ENCODE results near the gene TLCD4.
"Not testable (repeated sequence)": the region's sequence is repeated elsewhere in the genome, so short reads cannot be mapped to it uniquely, and the experiment has no call there.

TLCD4 gene

DNA sequence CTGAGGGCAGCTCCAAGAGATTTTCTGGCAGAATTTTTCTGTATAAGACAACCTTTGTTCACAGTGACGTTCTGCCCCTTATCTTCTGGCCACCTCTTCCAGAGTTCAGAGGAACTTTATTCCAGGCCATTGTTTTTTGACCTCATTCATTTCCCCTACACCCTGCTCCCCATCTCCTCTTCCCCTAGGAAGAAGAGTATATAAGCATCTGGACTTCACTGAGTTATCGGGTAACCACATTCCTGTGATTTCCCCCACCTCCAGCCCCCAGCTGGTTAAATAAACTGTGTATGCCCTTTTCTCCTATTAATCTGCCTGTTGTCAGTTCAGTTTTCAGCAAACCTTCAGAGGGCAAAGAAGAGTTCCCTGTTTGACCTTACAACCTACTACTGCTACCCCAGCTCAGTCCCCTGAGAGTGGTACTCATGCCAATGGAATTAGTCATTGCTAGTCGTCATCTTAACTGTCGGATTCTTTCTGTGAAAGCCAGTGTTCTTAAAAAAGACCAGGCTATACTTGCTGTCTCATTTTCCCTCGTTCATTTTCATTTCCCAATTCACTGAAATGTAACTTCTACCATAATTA is 30.1 kb upstream of the TLCD4 start:
- no peaks in the 10 kb centered on the region for H3K9me3 Mint-ChIP-seq (ENCODE audit: low read depth)
- H3K27ac Mint-ChIP-seq, result no peak overlapping the region
- H3K4me3 Mint-ChIP-seq, result no peak overlapping the region
- H3K27me3 Mint-ChIP-seq, result peaks cover 3% of the 10 kb centered on the region
- no peaks in the 10 kb centered on the region for H3K4me1 Mint-ChIP-seq (ENCODE audit: low read depth)
- no peaks in the 10 kb centered on the region for H3K36me3 Mint-ChIP-seq

- Mint-ChIP-seq H3K36me3 (no peaks in the 10 kb centered on the region), H3K4me1 (ENCODE audit: low read depth) (no peaks in the 10 kb centered on the region), H3K9me3 (ENCODE audit: low read depth) (no peaks in the 10 kb centered on the region), H3K27me3 (peaks cover 3% of the 10 kb centered on the region), H3K27ac (no peak overlapping the region), H3K4me3 (no peak overlapping the region)
Measured at GRCh38 chr1:95088303-95088702, 28.9 kb upstream of the TLCD4 start.

DNA sequence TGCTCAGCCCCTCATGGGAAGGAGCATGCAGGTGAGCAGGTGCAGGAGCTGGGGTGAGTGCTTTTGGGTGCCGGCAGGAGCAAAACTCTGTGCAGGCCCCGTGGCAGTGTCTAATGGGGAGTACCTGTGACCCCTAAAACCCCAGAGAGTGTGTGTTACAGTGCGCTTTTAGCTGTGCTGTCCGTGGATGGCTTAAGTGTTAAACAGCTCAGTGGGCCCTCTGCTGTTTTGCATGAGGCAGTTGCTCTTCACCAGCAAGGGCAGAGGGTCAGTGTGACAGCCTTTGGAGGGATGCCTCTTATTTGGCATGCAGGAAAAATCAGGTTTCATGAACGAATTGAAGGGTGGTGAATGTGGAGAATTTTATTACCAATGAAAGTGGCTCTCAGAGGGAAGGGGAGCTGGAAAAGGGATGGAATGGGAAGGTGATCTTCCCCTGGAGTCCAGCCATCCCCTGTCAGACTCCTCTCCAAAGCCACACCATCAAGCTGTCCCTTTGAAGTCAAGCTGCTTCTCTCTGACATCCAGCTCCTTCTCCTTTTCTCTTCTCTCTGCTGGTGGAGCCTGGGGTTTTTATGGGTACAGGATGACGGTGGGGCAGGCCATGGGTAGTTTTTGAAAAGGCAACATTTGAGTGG is 27.4 kb upstream of the TLCD4 start:
- Mint-ChIP-seq H3K4me3 (no peak overlapping the region), H3K9me3 (ENCODE audit: low read depth) (no peaks in the 10 kb centered on the region), H3K27me3 (peaks cover 3% of the 10 kb centered on the region), H3K27ac (no peak overlapping the region), H3K4me1 (ENCODE audit: low read depth) (no peaks in the 10 kb centered on the region), H3K36me3 (no peaks in the 10 kb centered on the region)

GRCh38 chr1:95091290-95091689 is 25.9 kb upstream of the TLCD4 start:
- not testable (repeated sequence) for H3K27ac Mint-ChIP-seq; H3K36me3 Mint-ChIP-seq; H3K4me1 Mint-ChIP-seq (ENCODE audit: low read depth); H3K9me3 Mint-ChIP-seq (ENCODE audit: low read depth); H3K27me3 Mint-ChIP-seq; H3K4me3 Mint-ChIP-seq

DNA sequence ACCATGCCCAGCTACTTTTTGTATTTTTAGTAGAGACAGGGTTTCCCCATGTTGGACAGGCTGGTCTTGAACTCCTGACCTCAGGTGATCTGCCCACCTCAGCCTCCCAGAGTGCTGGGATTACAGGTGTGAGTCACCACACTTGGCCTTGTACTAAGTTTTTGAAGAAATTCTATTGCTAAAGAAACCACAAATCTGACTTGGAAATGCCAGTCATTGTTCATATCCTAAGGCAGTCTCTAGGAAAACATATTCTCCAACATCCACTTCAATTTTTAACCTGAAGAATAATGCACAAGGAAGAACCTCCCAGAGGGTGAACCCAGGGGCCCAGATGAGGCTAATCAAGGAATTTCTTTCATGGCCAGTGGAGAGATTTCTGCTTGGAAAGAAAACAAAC is 24.3 kb upstream of the TLCD4 start:
- not testable (repeated sequence) for H3K27ac Mint-ChIP-seq; H3K27me3 Mint-ChIP-seq; H3K36me3 Mint-ChIP-seq; H3K4me1 Mint-ChIP-seq (ENCODE audit: low read depth); H3K4me3 Mint-ChIP-seq; H3K9me3 Mint-ChIP-seq (ENCODE audit: low read depth)

DNA sequence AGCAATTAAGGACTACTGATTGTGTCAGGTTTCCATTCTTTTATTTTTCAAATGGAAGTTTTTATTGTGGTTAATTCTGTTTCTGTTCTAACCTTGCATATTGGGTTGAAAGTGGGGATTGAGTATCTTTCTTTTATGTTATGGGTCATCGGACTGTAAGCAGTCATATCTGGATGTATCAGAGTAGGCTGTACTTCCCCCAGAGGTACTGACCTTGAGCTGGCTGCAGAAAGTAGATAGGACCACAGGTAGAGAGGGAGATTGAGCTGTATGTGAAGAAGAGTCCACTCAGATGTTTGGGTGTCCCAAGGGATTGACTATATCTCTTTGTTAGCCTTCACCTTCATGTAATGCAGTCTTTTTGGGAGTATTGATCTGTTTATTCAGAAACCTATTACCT is 23.9 kb upstream of the TLCD4 start:
- H3K9me3 Mint-ChIP-seq (ENCODE audit: low read depth), result no peaks in the 10 kb centered on the region
- no peak overlapping the region for H3K4me3 Mint-ChIP-seq
- H3K27ac Mint-ChIP-seq, result no peak overlapping the region

GRCh38 chr1:95094923-95095322 is 22.2 kb upstream of the TLCD4 start:
- Mint-ChIP-seq H3K4me3 (no peak overlapping the region), H3K27ac (no peak overlapping the region), H3K27me3 (peaks cover 4% of the 10 kb centered on the region), H3K36me3 (no peaks in the 10 kb centered on the region), H3K9me3 (ENCODE audit: low read depth) (no peaks in the 10 kb centered on the region), H3K4me1 (ENCODE audit: low read depth) (no peaks in the 10 kb centered on the region)

More for the DNA sequence above, 23.9 kb upstream of the TLCD4 start:
- Mint-ChIP-seq H3K4me1 (ENCODE audit: low read depth) (no peaks in the 10 kb centered on the region), H3K36me3 (no peaks in the 10 kb centered on the region), H3K27me3 (peaks cover 3% of the 10 kb centered on the region)

- Mint-ChIP-seq H3K9me3 (ENCODE audit: low read depth) (no peaks in the 10 kb centered on the region), H3K27me3 (peaks cover 4% of the 10 kb centered on the region), H3K36me3 (no peaks in the 10 kb centered on the region), H3K4me3 (no peak overlapping the region), H3K27ac (no peak overlapping the region), H3K4me1 (ENCODE audit: low read depth) (no peaks in the 10 kb centered on the region)
Measured at GRCh38 chr1:95095833-95096217, 21.3 kb upstream of the TLCD4 start.

DNA sequence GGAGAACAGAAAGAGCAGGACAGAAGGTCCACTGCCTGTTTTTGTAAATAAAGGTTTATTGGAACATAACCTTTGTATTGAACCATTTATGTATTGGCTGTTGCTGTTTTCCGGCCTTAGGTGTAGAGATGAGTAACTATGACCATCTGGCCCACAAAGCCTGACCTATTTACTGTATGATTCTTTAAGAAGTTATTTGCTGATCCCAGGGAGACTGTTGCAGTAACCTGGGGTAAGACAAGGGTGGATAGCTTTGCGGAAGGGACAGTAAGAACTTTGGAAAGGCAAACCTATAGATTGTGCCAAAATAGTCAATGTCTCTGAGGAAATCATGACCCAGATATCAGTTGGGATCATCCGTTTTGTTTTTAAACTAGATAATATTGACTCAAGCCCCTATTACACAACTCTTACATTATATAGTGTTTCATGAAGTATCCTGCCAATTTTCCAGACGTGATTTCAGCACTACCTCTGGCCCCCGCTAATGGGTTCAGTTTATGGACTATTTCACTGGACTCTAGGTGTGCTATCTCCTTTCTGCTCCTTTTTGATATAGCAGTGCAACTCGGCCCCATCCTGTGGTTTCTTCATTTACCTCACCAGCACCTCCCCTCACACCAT is 20.8 kb upstream of the TLCD4 start:
- no peaks in the 10 kb centered on the region for H3K36me3 Mint-ChIP-seq
- H3K27ac Mint-ChIP-seq, result no peak overlapping the region
- H3K4me1 Mint-ChIP-seq (ENCODE audit: low read depth), result no peaks in the 10 kb centered on the region
- no peaks in the 10 kb centered on the region for H3K9me3 Mint-ChIP-seq (ENCODE audit: low read depth)
- H3K4me3 Mint-ChIP-seq, result no peak overlapping the region
- H3K27me3 Mint-ChIP-seq, result peaks cover 4% of the 10 kb centered on the region

- no peak overlapping the region for H3K27ac Mint-ChIP-seq
- H3K4me1 Mint-ChIP-seq (ENCODE audit: low read depth), result no peaks in the 10 kb centered on the region
- H3K4me3 Mint-ChIP-seq, result no peak overlapping the region
- no peaks in the 10 kb centered on the region for H3K36me3 Mint-ChIP-seq
- peaks cover 4% of the 10 kb centered on the region for H3K27me3 Mint-ChIP-seq
- H3K9me3 Mint-ChIP-seq (ENCODE audit: low read depth), result no peaks in the 10 kb centered on the region
Measured at GRCh38 chr1:95097426-95097825, 19.7 kb upstream of the TLCD4 start.

DNA sequence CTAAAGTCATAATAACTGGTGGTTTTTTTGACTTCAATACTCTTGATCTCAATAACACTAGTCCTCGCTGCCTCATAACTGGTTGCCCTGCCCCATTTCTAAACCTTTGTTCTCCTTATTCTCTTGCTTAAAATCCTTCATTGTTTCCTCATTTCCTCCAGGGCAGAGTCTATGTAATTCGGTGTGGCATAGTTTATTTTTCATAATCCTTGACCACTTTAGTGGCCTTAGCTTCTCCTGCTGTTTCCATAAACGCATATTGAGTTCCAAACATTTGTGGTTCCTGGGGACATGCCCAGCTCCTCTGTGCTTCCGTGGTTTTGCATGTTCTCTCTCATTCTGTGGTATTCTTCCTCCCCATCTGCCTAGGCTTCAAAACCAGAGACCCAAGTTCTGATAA is 19.0 kb upstream of the TLCD4 start:
- H3K4me1 Mint-ChIP-seq (ENCODE audit: low read depth), result no peaks in the 10 kb centered on the region
- no peaks in the 10 kb centered on the region for H3K9me3 Mint-ChIP-seq (ENCODE audit: low read depth)
- H3K4me3 Mint-ChIP-seq, result no peak overlapping the region
- peaks cover 4% of the 10 kb centered on the region for H3K27me3 Mint-ChIP-seq
- no peaks in the 10 kb centered on the region for H3K36me3 Mint-ChIP-seq
- H3K27ac Mint-ChIP-seq, result no peak overlapping the region

DNA sequence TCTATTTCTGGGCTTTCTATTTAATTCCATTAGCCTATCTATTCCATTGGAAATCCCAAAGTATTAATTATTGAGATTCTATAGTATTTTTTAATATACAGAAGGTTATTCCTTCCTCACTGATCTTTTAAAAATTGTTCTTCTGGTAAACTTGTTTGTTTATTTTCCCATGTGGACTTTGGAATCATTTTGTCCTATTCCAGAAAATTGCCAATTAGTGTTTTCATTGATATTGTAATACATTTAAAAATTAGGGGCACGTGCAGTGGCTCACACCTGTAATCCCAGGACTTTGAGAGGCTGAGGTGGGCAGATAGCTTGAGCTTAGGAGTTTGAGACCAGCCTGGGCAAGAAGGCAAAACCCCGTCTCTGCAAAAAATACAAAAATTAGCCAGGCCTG is 8.4 kb upstream of the TLCD4 start:
- Mint-ChIP-seq H3K4me1 (ENCODE audit: low read depth) (no peaks in the 10 kb centered on the region), H3K9me3 (ENCODE audit: low read depth) (no peaks in the 10 kb centered on the region), H3K27ac (no peak overlapping the region), H3K27me3 (peaks cover 14% of the 10 kb centered on the region), H3K36me3 (no peaks in the 10 kb centered on the region), H3K4me3 (no peak overlapping the region)

DNA sequence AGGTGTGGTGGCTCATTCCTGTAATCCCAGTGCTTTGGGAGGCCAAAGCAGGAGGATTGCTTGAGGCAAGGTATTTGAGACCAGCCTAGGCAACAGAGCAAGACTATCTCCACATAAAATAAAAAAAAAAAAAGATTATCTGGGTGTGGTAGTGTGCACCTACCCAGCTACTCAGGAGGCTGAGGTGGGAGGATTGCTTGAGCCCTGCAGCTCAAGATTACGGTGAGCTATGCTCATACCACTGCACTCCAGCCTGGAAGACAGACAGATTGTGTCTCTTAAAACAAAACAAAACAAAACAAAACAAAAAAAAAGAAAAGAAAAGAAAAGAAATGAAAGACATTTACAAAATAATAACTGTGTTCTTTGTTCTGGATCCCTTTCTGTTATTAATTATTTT is 6.1 kb upstream of the TLCD4 start:
- no peaks in the 10 kb centered on the region for H3K4me1 Mint-ChIP-seq (ENCODE audit: low read depth)
- H3K27ac Mint-ChIP-seq, result no peak overlapping the region
- no peaks in the 10 kb centered on the region for H3K9me3 Mint-ChIP-seq (ENCODE audit: low read depth)
- no peaks in the 10 kb centered on the region for H3K36me3 Mint-ChIP-seq
- no peak overlapping the region for H3K4me3 Mint-ChIP-seq
- H3K27me3 Mint-ChIP-seq, result peaks cover 12% of the 10 kb centered on the region

DNA sequence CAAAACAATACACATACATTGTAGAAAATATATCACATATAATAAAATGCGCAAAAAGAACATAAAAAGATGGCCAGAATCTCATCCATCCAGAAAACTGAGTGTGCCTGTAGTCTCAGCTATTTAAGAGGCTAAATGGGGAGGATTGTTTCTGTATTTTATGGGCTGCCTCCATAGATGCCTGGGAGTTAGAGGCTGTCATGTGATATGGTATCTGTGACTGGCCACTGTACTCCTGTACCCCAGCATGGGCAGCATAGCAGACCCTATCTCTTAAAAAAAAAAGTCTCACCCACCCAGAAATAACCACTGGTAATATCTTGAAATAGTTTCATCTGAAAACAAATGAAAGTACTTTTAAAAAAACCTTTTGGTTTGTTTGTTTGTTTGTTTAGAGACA is 3.5 kb upstream of the TLCD4 start:
- no peak overlapping the region for H3K27ac Mint-ChIP-seq

DNA sequence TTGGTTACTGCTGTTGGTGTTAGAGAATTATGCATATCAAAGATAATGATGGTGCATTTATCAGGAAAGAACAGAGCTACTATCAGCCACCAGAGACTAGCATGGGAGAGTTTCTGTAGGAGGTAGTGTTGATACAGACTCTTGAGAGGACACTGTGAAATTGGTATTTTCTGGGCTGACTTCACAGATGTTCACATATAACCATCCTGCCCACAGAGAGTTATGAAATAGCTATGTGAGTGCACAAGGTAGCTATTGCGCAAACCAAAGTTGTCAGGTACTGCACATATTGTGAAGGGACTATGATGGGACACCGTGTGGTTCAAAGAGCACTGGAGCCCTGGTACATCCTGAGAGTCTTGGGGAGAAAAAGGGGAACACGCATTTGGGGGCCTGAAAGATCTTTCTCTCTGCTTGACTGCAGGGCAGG is 1.4 kb upstream of the TLCD4 start:
- Mint-ChIP-seq H3K27me3 (peaks cover 18% of the 10 kb centered on the region), H3K4me3 (peak overlapping the region; percentile 12), H3K27ac (no peak overlapping the region), H3K9me3 (ENCODE audit: low read depth) (no peaks in the 10 kb centered on the region), H3K4me1 (ENCODE audit: low read depth) (peaks cover 8% of the 10 kb centered on the region), H3K36me3 (no peaks in the 10 kb centered on the region)

More for the DNA sequence above, 3.5 kb upstream of the TLCD4 start:
- H3K4me3 Mint-ChIP-seq, result no peak overlapping the region
- no peaks in the 10 kb centered on the region for H3K9me3 Mint-ChIP-seq (ENCODE audit: low read depth)
- H3K36me3 Mint-ChIP-seq, result no peaks in the 10 kb centered on the region
- peaks cover 13% of the 10 kb centered on the region for H3K27me3 Mint-ChIP-seq
- peaks cover 8% of the 10 kb centered on the region for H3K4me1 Mint-ChIP-seq (ENCODE audit: low read depth)

Measured in activated naive CD8-positive, alpha-beta T cell (primary cell).